Coronary artery (tissue), 2 donors: ENCODE data around the gene CD79B.

Experiments
- DNase-seq: peaks from one replicate; pipeline ENCODE4 v3.0.0-alpha.2; 2017; ENCODE audit warnings: low spot score
- H3K27ac ChIP-seq, 2 donors: fragments of 200-600 bp; sonication (generic); one replicate each; pipeline ENCODE4 v1.5.1; 2016 to 2019
- H3K4me3 ChIP-seq: fragments of 200-600 bp; sonication (generic); 2 replicates; pipeline ENCODE4 v1.5.1; 2016; ENCODE audit warnings: mild to moderate bottlenecking, moderate library complexity
- CTCF ChIP-seq: fragments of 200-600 bp; sonication (generic); IDR thresholded peaks from one replicate; pipeline ENCODE4 v1.5.1; 2019; ENCODE audit warnings: antibody characterized with exemption

The CD79B gene

GRCh38 chr17:63973247-63973646 lies 41.1 kb upstream of the CD79B start:
- Histone ChIP-seq H3K27ac (no peak overlapping the region), H3K4me3 (no peak overlapping the region)
- no peak for TF ChIP-seq CTCF
- no peak for DNase-seq

- H3K27ac ChIP-seq = no peak within 1 kb of the TSS
Measured at GRCh38 chr17:63972796-63973195, 40.7 kb upstream of the CD79B start, which contains the start of gene SCN4A. TSS of gene SCN4A (minus strand) at chr17:63972918. CDS start at chr17:63972841, 77 bp downstream.

GRCh38 chr17:63969278-63969677 lies 37.1 kb upstream of the CD79B start:
- TF ChIP-seq CTCF = no peak

More at GRCh38 chr17:63972796-63973195, 40.7 kb upstream of the CD79B start, which contains the start of gene SCN4A:
- TF ChIP-seq CTCF = no peak
- DNase-seq = no peak
- no peak within 1 kb of the TSS for H3K4me3 ChIP-seq

GRCh38 chr17:63967953-63968352 lies 35.8 kb upstream of the CD79B start:
- DNase-seq = no peak
- no peak overlapping the region for H3K27ac ChIP-seq
- no peak overlapping the region for H3K4me3 ChIP-seq
- no peak for TF ChIP-seq CTCF

More at GRCh38 chr17:63969278-63969677, 37.1 kb upstream of the CD79B start:
- H3K27ac ChIP-seq = no peak overlapping the region
- DNase-seq = no peak
- no peak overlapping the region for H3K4me3 ChIP-seq

GRCh38 chr17:63966646-63967264 lies 34.6 kb upstream of the CD79B start:
- no peak for TF ChIP-seq CTCF
- Histone ChIP-seq H3K4me3 (no peak overlapping the region), H3K27ac (no peak overlapping the region)
- no peak for DNase-seq

GRCh38 chr17:63963123-63963522 lies 31.0 kb upstream of the CD79B start:
- peak overlapping the region in 1 of 2 donors; percentile 43 for H3K27ac ChIP-seq
- no peak for TF ChIP-seq CTCF
- no peak overlapping the region for H3K4me3 ChIP-seq
- DNase-seq = no peak

- Histone ChIP-seq H3K27ac (peak overlapping the region in 1 of 2 donors; percentile 43), H3K4me3 (no peak overlapping the region)
- no peak for TF ChIP-seq CTCF
- no peak for DNase-seq
Measured at GRCh38 chr17:63962298-63962744, 30.2 kb upstream of the CD79B start.
